Measurements from ENCODE around the gene MEIS3.
"Not testable (repeated sequence)": the region's sequence is repeated elsewhere in the genome, so short reads cannot be mapped to it uniquely, and the experiment has no call there.

DNA sequence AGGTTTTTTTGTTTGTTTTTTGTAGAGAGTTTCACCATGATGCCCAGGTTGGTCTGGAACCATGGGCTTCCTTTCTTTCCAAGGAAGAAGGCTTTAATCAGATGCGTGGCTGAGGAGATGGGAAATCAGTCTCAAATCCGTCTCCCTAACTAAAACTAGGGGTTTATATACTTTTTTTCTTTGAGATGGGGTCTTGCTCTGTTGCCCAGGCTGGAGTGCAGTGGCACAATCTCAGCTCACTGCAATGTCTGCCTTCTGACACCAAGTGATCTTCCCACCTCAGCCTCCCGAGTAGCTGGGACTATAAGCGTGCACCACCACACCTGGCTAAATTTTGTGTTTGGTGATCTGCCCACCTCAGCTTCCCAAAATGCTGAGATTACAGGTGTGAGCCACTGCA, 34.8 kb downstream of the MEIS3 start:
- TF ChIP-seq CTCF (conservative IDR thresholded peaks at IDR 0.05); EZH2 (IDR thresholded peaks at IDR 0.05; ENCODE audit: low read depth): not testable (repeated sequence)

Data from PC-9 (cell line).